K562 (cell line): ENCODE results near the gene SLC26A6. TPM values are rescaled to one million over a fixed set of nuclear protein-coding genes. Genes with fewer than 3 reads are reported as not detected.
A peak's percentile ranks its signal among the peaks of the same experiment; 100 is the strongest.

ENCODE experiments used
- ASH1L ChIP-seq: fragments of 450-650 bp; IDR thresholded peaks from 2 replicates; pipeline ENCODE4 v1.6.1; 2018; ENCODE audit warnings: borderline replicate concordance, mild to moderate bottlenecking, low read depth; ENCODE audit not compliant: partially characterized antibody
- C11orf30 ChIP-seq: fragments of 450-650 bp; IDR thresholded peaks from 2 replicates; pipeline ENCODE4 v1.6.1; 2016; ENCODE audit warnings: low read depth, mild to moderate bottlenecking
- CTBP1 ChIP-seq: fragments of 450-650 bp; IDR thresholded peaks from 2 replicates; pipeline ENCODE4 v1.6.1; 2016; ENCODE audit warnings: borderline replicate concordance
- CTCFL ChIP-seq: IDR thresholded peaks from 2 replicates; pipeline ENCODE4 v1.6.1; 2011; ENCODE audit warnings: borderline replicate concordance, low read depth, mild to moderate bottlenecking, moderate library complexity, low read length; ENCODE audit not compliant: insufficient read depth, poor library complexity, severe bottlenecking
- CXXC5 ChIP-seq: fragments of 250-450 bp; sonication (Bioruptor Pico); IDR thresholded peaks from 2 replicates; pipeline ENCODE4 v1.8.0; 2022; ENCODE audit warnings: inconsistent platforms, mild to moderate bottlenecking, moderate library complexity
- EP400 ChIP-seq: fragments of 450-650 bp; IDR thresholded peaks from 2 replicates; pipeline ENCODE4 v1.6.1; 2017; ENCODE audit warnings: antibody characterized with exemption, mild to moderate bottlenecking, moderate library complexity
- ETS1 ChIP-seq: conservative IDR thresholded peaks from 2 replicates; pipeline ENCODE4 v1.6.1; 2011; ENCODE audit warnings: low read depth, mild to moderate bottlenecking, low read length; ENCODE audit not compliant: control insufficient read depth
- FOXK1 ChIP-seq: sonication (generic); formaldehyde crosslinking; IDR thresholded peaks from 2 replicates; pipeline ENCODE4 v1.8.0; 2022; ENCODE audit warnings: missing genetic modification reagents, mild to moderate bottlenecking, borderline replicate concordance
- HDAC2 ChIP-seq: fragments of 450-650 bp; IDR thresholded peaks from 2 replicates; pipeline ENCODE4 v1.6.1; 2016; ENCODE audit warnings: mild to moderate bottlenecking
- HNRNPLL ChIP-seq: fragments of 200-400 bp; formaldehyde crosslinking; IDR thresholded peaks from 2 replicates; pipeline ENCODE4 v1.6.1; 2017; ENCODE audit warnings: low read length, low read depth, mild to moderate bottlenecking; ENCODE audit not compliant: poor library complexity, severe bottlenecking
- MBD2 ChIP-seq: sonication (generic); IDR thresholded peaks from 2 replicates; pipeline ENCODE4 v1.6.1; 2016; ENCODE audit warnings: low read depth, borderline replicate concordance
- MEIS2 ChIP-seq: fragments of 450-650 bp; IDR thresholded peaks from 2 replicates; pipeline ENCODE4 v1.6.1; 2014; ENCODE audit warnings: mild to moderate bottlenecking; ENCODE audit not compliant: partially characterized antibody
- NFXL1 ChIP-seq: fragments of 450-650 bp; formaldehyde crosslinking; IDR thresholded peaks from 2 replicates; pipeline ENCODE4 v1.4.0; 2021; ENCODE audit warnings: mild to moderate bottlenecking
- NONO ChIP-seq, 2 experiments: fragments of 200-400 bp in 1 of 2; fragments of 450-650 bp in 1 of 2; formaldehyde crosslinking in 1 of 2; IDR thresholded peaks; 2 replicates each; pipeline ENCODE4 v1.6.1; 2017; ENCODE audit warnings: low read depth in 2 of 2, mild to moderate bottlenecking in 2 of 2, moderate library complexity in 2 of 2, low read length in 1 of 2
- PREB ChIP-seq: sonication (generic); formaldehyde crosslinking; IDR thresholded peaks from 2 replicates; pipeline ENCODE4 v1.8.1; 2023; ENCODE audit warnings: mild to moderate bottlenecking, missing genetic modification reagents
- RAD21 ChIP-seq, 2 experiments: fragments of 250-450 bp in 1 of 2; fragments of 450-650 bp in 1 of 2; sonication (Bioruptor Pico) in 1 of 2; formaldehyde crosslinking in 1 of 2; IDR thresholded peaks in 1 of 2; conservative IDR thresholded peaks in 1 of 2; 2 replicates each; pipeline versions ENCODE4 v1.4.0 to v1.8.0; 2020 to 2022; ENCODE audit warnings: mild to moderate bottlenecking in 2 of 2, moderate library complexity in 1 of 2
- RCOR1 ChIP-seq, 2 experiments: IDR thresholded peaks; 2 replicates each; pipeline ENCODE4 v1.6.1; 2012; ENCODE audit warnings: low read depth in 2 of 2, low read length in 2 of 2, borderline replicate concordance in 1 of 2, improper control_type of control experiment in 1 of 2
- RNF2 ChIP-seq: sonication (generic); IDR thresholded peaks from 2 replicates; pipeline ENCODE4 v1.6.1; 2016
- SAFB ChIP-seq: fragments of 200-400 bp; formaldehyde crosslinking; IDR thresholded peaks from 2 replicates; pipeline ENCODE4 v1.6.1; 2017; ENCODE audit warnings: low read depth, low read length, borderline replicate concordance
- TRIM24 ChIP-seq, 2 experiments: fragments of 450-650 bp; IDR thresholded peaks; 2 replicates each; pipeline ENCODE4 v1.6.1; 2016
- YY1 ChIP-seq, 3 experiments: IDR thresholded peaks; 2 replicates each; pipeline ENCODE4 v1.6.1; 2011; ENCODE audit warnings: low read length in 2 of 3, mild to moderate bottlenecking in 2 of 3, moderate library complexity in 2 of 3, borderline replicate concordance in 1 of 3, control low read depth in 1 of 3, low read depth in 1 of 3; ENCODE audit not compliant: insufficient read depth in 3 of 3, insufficient replicate concordance in 2 of 3, control insufficient read depth in 1 of 3, insufficient read length in 1 of 3; ENCODE audit errors: extremely low read depth in 1 of 3
- ZBED1 ChIP-seq: IDR thresholded peaks from 2 replicates; pipeline ENCODE4 v1.6.1; 2014
- ZNF133 ChIP-seq: fragments of 250-450 bp; sonication (Bioruptor Pico); IDR thresholded peaks from 2 replicates; pipeline ENCODE4 v1.4.0; 2020; ENCODE audit warnings: mild to moderate bottlenecking
- polyA plus RNA-seq, 8 experiments: library from polyadenylated mRNA; depleted of rRNA in 4 of 8; stranded (reverse) in 5 of 8; unstranded in 3 of 8; fragments of >200 nt; fragmentation: Nextera tagmentation in 2 of 8; fragmentation: Illumina TruSeq in 1 of 8; extraction: Ambion mirVana in 2 of 8; extraction: Trizol in 1 of 8; gene quantifications; 2 replicates each; pipeline versions ENCODE4 v1.2.1 to v1.2.3, GENCODE V29; 2011 to 2014; ENCODE audit warnings: inconsistent platforms in 1 of 8, missing spikeins in 1 of 8
- total RNA-seq, 7 experiments: library from RNA; depleted of rRNA in 6 of 7; stranded (reverse); fragments of >200 nt in 6 of 7; fragmentation: Illumina TruSeq in 2 of 7; extraction: Trizol in 2 of 7; gene quantifications; 2 replicates each; pipeline versions ENCODE4 v1.2.1 to v1.2.3, GENCODE V29; 2011 to 2021; ENCODE audit warnings: low replicate concordance in 1 of 7

Gene SLC26A6
- total and polyA plus RNA-seq, 9 of the 15 experiments (the other 6 are each of a cell fraction or from before 2014, with no cell fraction given), result 2.1 to 27.2 (median 14.8) TPM

GRCh38 chr3:48635222-48636021 is at the start of gene SLC26A6 (continued):
- no peak for TF ChIP-seq ETS1
- no peak for TF ChIP-seq NFXL1 (CRISPR knock-in tag)
- TF ChIP-seq HNRNPLL, result peak; percentile 38
- TF ChIP-seq C11orf30, result no peak
- peak in 1 of 2 experiments; percentile 59; a peak in 2 of 4 replicates for TF ChIP-seq RAD21 (CRISPR knock-in tag; conservative IDR thresholded peaks at IDR 0.05 in 1 of 2, IDR thresholded peaks at IDR 0.05 in 1 of 2)
- peak; percentile 93; the same call in 1 of the 2 replicates for TF ChIP-seq PREB
- 0 out of 2 replicates have a peak, but pooled peaks have one; percentile 37 for TF ChIP-seq MBD2
- 0 out of 2 replicates have a peak, but pooled peaks have one; percentile 48 for TF ChIP-seq ZBED1
- peak; percentile 68 for TF ChIP-seq CTBP1
- TF ChIP-seq ASH1L, result no peak
- TF ChIP-seq CTCFL, result peak; percentile 83
- TF ChIP-seq ZNF133 (CRISPR knock-in tag), result no peak
- TF ChIP-seq RCOR1 (IDR thresholded peaks at IDR 0.05; ENCODE audit: borderline replicate concordance in 1 of 2, low read depth in 2 of 2, low read length in 2 of 2), result peak in 1 of 2 experiments; percentile 32; a peak in 1 of 4 replicates
- 0 out of 2 replicates have a peak, but pooled peaks have one; percentile 49 for TF ChIP-seq HDAC2
- TF ChIP-seq FOXK1 (CRISPR knock-in tag), result 0 out of 2 replicates have a peak, but pooled peaks have one; percentile 69
- peak; percentile 84 for TF ChIP-seq CXXC5 (CRISPR knock-in tag)
- TF ChIP-seq YY1 (IDR thresholded peaks at IDR 0.05; ENCODE audit: borderline replicate concordance in 1 of 3, control insufficient read depth in 1 of 3, extremely low read depth in 1 of 3, insufficient read depth in 3 of 3, insufficient read length in 1 of 3, insufficient replicate concordance in 2 of 3, low read depth in 1 of 3, low read length in 2 of 3), result peak in 2 of 3 experiments; percentile 39 to 43
- no peak for TF ChIP-seq MEIS2
- 0 out of 4 replicates have a peak, but pooled peaks of 1 of the 2 experiments have one; percentile 8 for TF ChIP-seq NONO (IDR thresholded peaks at IDR 0.05; ENCODE audit: low read depth in 2 of 2, low read length in 1 of 2)
- peak; percentile 58; the same call in 1 of the 2 replicates for TF ChIP-seq RNF2
- TF ChIP-seq TRIM24 (IDR thresholded peaks at IDR 0.05), result no peak
- peak; percentile 58 for TF ChIP-seq EP400
- TF ChIP-seq SAFB, result no peak
